ENCODE data around the gene GFI1.
A peak's percentile ranks its signal among the peaks of the same experiment; 100 is the strongest.

Gene GFI1

GRCh38 chr1:92488416-92488815, 1.7 kb upstream of the GFI1 start:
- no peak for DNase-seq (ENCODE audit: low read depth in 3 of 3)

GRCh38 chr1:92487078-92487605, 417 bp upstream of the GFI1 start:
- no peak for DNase-seq (ENCODE audit: low read depth in 3 of 3)

GRCh38 chr1:92485381-92486250, 1.1 kb downstream of the GFI1 start:
- DNase-seq (ENCODE audit: low read depth in 3 of 3): peak; percentile 78 to 88 (median 87)

GRCh38 chr1:92484472-92485380, 2.0 kb downstream of the GFI1 start:
- peak in 2 of 3 donors; percentile 44 to 61 for DNase-seq (ENCODE audit: low read depth in 3 of 3)

GRCh38 chr1:92483610-92484471, 2.9 kb downstream of the GFI1 start:
- DNase-seq (ENCODE audit: low read depth in 3 of 3): peak; percentile 46 to 71 (median 66)

- DNase-seq (ENCODE audit: low read depth in 3 of 3): no peak
Measured at GRCh38 chr1:92482665-92483609, 3.8 kb downstream of the GFI1 start.

- DNase-seq (ENCODE audit: low read depth in 3 of 3): no peak
Measured at GRCh38 chr1:92481971-92482664, 4.6 kb downstream of the GFI1 start.

- DNase-seq (ENCODE audit: low read depth in 3 of 3): no peak
Measured at GRCh38 chr1:92481599-92481925, 5.2 kb downstream of the GFI1 start.

- no peak for DNase-seq (ENCODE audit: low read depth in 3 of 3)
Measured at GRCh38 chr1:92480813-92481598, 5.7 kb downstream of the GFI1 start.

GRCh38 chr1:92480200-92480812, 6.4 kb downstream of the GFI1 start:
- DNase-seq (ENCODE audit: low read depth in 3 of 3): no peak

GRCh38 chr1:92479587-92479986, 7.1 kb downstream of the GFI1 start:
- no peak for DNase-seq (ENCODE audit: low read depth in 3 of 3)

GRCh38 chr1:92478393-92478792, 8.3 kb downstream of the GFI1 start:
- no peak for DNase-seq (ENCODE audit: low read depth in 3 of 3)

- DNase-seq (ENCODE audit: low read depth in 3 of 3): peak in 1 of 3 donors; percentile 37
Measured at GRCh38 chr1:92476071-92476631, 10.6 kb downstream of the GFI1 start.

- DNase-seq (ENCODE audit: low read depth in 3 of 3): no peak
Measured at GRCh38 chr1:92475029-92475428, 11.7 kb downstream of the GFI1 start.

- no peak for DNase-seq (ENCODE audit: low read depth in 3 of 3)
Measured at GRCh38 chr1:92473781-92474495, 12.8 kb downstream of the GFI1 start.

GRCh38 chr1:92470216-92470615, 16.5 kb downstream of the GFI1 start:
- DNase-seq (ENCODE audit: low read depth in 3 of 3): no peak

GRCh38 chr1:92466683-92467352, 19.9 kb downstream of the GFI1 start:
- no peak for DNase-seq (ENCODE audit: low read depth in 3 of 3)
